Measurements from ENCODE around the gene WDFY4.

DNA sequence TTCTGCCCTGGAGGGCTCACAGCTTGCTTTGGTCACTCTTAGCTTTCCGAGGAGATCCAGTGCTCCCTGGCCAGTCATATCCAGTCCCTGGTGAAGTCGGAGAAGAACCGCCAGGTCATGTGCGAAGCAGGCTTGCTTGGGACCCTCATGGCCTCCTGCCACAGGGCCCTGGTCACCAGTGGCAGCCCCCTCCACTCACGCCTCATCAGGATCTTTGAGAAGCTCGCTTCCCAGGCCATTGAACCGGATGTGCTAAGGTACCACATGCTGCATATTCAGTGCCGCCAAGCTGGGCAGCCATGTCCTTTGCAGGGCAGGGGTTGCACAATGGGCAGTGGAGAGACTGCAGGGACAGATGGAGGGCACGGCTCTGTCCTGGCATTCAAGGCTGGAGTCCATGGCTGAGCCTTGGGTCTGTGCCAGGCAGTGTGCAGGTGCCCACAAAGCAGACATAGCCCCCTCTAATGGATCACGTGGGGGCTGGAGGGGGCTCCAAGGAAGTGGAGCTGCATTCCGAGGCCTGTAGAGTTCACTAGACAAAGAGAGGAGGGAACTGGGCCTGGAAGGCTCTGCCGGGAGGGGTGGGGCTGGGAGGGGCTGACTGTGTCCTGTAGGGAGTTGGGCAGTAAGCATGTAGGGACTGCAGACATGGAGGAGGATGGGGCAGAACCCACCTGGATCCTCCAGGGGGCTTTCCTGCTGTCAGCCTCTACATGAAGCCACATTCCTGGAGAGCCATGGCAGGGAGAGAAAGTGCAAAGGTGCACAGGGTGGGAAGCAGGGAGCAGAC is 89.9 kb downstream of the WDFY4 start:
- TF ChIP-seq MAZ (IDR thresholded peaks at IDR 0.05; ENCODE audit: borderline replicate concordance, low read depth, low read length): no peak
- no peak for TF ChIP-seq MAZ (CRISPR knock-in tag; IDR thresholded peaks at IDR 0.05; ENCODE audit: low read depth)
- TF ChIP-seq POLR2A (IDR thresholded peaks at IDR 0.05; ENCODE audit: insufficient read depth in 1 of 2, low read depth in 2 of 2, low read length in 2 of 2): no peak
- TF ChIP-seq, protein P1, sequence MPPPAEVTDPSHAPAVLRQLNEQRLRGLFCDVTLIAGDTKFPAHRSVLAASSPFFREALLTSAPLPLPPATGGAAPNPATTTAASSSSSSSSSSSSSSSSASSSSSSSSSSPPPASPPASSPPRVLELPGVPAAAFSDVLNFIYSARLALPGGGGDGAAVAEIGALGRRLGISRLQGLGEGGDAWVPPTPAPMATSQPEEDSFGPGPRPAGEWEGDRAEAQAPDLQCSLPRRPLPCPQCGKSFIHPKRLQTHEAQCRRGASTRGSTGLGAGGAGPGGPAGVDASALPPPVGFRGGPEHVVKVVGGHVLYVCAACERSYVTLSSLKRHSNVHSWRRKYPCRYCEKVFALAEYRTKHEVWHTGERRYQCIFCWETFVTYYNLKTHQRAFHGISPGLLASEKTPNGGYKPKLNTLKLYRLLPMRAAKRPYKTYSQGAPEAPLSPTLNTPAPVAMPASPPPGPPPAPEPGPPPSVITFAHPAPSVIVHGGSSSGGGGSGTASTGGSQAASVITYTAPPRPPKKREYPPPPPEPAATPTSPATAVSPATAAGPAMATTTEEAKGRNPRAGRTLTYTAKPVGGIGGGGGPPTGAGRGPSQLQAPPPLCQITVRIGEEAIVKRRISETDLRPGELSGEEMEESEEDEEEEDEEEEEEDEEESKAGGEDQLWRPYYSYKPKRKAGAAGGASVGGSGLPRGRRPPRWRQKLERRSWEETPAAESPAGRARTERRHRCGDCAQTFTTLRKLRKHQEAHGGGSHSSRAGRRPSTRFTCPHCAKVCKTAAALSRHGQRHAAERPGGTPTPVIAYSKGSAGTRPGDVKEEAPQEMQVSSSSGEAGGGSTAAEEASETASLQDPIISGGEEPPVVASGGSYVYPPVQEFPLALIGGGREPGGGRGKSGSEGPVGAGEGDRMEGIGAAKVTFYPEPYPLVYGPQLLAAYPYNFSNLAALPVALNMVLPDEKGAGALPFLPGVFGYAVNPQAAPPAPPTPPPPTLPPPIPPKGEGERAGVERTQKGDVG (CRISPR knock-in tag; IDR thresholded peaks at IDR 0.05; ENCODE audit: borderline replicate concordance): no peak

Data from HepG2 (cell line).